SK-N-MC (cell line): ENCODE measurements around the gene BICC1.

ENCODE experiments used
- DNase-seq: peaks from one replicate; pipeline ENCODE4 v3.0.0-alpha.2; 2011; ENCODE audit warnings: low read depth, low spot score
- H3K27ac ChIP-seq: fragments of 200-600 bp; sonication (generic); 2 replicates; pipeline ENCODE4 v1.5.1; 2016; ENCODE audit warnings: mixed run types
- H3K36me3 ChIP-seq: fragments of 200-600 bp; sonication (generic); 2 replicates; pipeline ENCODE4 v1.6.1; 2017; ENCODE audit warnings: antibody characterized with exemption, low read length, mixed read lengths; ENCODE audit not compliant: insufficient read depth
- H3K4me3 ChIP-seq: fragments of 200-600 bp; sonication (generic); 2 replicates; pipeline ENCODE4 v1.5.1; 2016
- H3K9ac ChIP-seq: fragments of 200-600 bp; sonication (generic); 2 replicates; pipeline ENCODE4 v1.8.0; 2017; ENCODE audit warnings: mixed run types, mixed read lengths; ENCODE audit not compliant: insufficient read length
- H3K9me3 ChIP-seq: fragments of 200-600 bp; sonication (generic); 2 replicates; pipeline ENCODE4 v1.6.1; 2017; ENCODE audit warnings: low read depth, mild to moderate bottlenecking, antibody characterized with exemption, low read length, moderate library complexity, mixed read lengths
- EZH2 ChIP-seq: fragments of 200-600 bp; sonication (generic); IDR thresholded peaks from one replicate; pipeline ENCODE4 v1.6.1; 2017; ENCODE audit warnings: antibody characterized with exemption
- FOXP2 ChIP-seq: optimal IDR thresholded peaks from 2 replicates; pipeline ENCODE3; 2011; ENCODE audit warnings: mild to moderate bottlenecking, moderate library complexity; ENCODE audit not compliant: insufficient read depth; ENCODE audit errors: extremely low read length, control extremely low read depth
- POLR2AphosphoS5 ChIP-seq: IDR thresholded peaks from 2 replicates; pipeline ENCODE4 v1.6.1; 2012; ENCODE audit warnings: mild to moderate bottlenecking, low read depth, low read length, borderline replicate concordance

Gene BICC1

DNA sequence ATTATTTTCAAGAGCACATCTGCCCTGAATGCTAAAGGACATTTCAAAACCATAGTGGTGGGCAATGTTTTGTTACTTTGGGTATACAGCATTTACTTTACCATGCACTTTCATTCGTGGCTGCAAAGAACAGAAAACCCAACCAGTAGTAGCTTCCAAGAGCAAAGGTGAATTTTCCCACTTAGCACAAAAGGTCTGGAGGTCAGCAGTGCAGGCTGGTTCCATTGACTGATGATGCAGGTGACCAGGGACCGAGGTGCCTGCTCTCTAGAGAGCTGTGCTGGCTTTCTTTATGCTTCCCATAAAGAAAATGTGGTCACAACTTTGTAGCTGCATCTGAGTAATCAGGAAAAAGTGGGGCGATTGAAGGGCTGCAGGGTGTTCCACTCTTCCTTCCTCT, 240.0 kb downstream of the BICC1 start:
- no peak overlapping the region for H3K27ac ChIP-seq
- H3K9me3 ChIP-seq = no peaks in the 10 kb centered on the region
- no peak for TF ChIP-seq POLR2AphosphoS5
- no peak for TF ChIP-seq EZH2
- no peaks in the 10 kb centered on the region for H3K36me3 ChIP-seq
- H3K4me3 ChIP-seq = no peak overlapping the region
- DNase-seq = no peak
- H3K9ac ChIP-seq = no peak overlapping the region

DNA sequence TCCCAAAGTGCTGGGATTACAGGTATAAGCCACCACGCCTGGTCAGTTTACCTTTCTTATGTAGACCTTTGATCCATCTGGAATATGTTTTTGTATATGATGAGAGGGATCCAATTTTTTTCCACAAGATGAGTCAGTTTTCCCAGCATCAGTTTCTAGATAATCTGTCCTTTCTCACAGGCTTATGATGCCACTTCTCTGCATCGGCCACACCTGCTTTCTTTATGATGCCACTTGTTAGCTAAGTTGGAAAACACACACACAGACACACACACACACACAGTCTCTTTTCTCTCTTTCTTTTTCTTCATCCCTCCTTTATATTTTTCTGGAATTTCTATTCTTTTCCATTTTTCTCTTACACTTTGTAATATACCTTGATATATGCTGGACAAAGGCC, 240.8 kb downstream of the BICC1 start:
- no peak overlapping the region for H3K27ac ChIP-seq
- no peak for DNase-seq
- no peak overlapping the region for H3K9ac ChIP-seq
- H3K36me3 ChIP-seq = no peaks in the 10 kb centered on the region
- H3K9me3 ChIP-seq = no peaks in the 10 kb centered on the region
- no peak overlapping the region for H3K4me3 ChIP-seq
- no peak for TF ChIP-seq POLR2AphosphoS5
- no peak for TF ChIP-seq EZH2

DNA sequence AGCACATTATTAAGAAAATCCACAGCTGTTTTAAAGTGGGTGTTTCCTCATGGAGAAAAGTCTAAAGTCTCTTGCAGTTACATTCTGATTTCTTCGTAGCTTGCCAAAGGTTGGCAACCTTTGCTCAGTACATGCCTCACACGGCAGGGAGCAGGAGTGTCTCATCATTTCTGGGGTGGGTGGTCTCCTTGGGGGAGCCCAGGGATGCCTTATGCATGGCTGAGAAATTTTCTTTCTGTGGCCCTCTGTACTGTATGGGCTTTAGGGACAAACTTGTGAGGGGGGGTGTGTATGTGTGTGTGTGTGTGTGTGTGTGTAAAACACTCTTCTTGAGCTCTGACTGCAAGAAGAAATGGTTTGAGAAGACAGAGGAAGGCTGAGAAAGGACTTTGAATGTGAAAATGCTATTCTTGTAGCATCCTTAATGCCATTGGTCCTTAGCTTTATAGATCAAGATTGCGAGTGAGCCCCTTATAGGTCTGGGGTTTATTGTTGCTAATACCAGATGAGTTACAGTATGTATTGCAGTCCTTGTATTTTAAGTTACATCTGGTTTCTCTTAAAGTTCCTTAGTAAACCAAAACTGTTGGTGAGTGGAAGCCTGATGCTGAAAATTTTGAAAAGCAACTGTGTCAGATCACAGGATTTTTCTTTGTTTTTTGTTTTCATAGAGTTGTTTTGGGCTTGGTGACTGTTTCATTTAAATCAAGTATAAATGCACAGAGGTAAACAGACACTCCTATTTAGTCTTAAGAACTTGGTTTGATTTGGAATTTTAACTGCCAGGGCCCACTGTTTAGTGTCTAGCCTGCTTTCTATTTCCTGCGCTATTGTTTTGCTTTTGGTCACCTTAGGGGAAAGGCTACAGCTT, 242.0 kb downstream of the BICC1 start:
- Histone ChIP-seq H3K9ac (no peak overlapping the region), H3K4me3 (no peak overlapping the region), H3K36me3 (no peaks in the 10 kb centered on the region), H3K9me3 (no peaks in the 10 kb centered on the region), H3K27ac (no peak overlapping the region)
- DNase-seq = no peak
- TF ChIP-seq POLR2AphosphoS5 (no peak), FOXP2 (no peak), EZH2 (no peak)

DNA sequence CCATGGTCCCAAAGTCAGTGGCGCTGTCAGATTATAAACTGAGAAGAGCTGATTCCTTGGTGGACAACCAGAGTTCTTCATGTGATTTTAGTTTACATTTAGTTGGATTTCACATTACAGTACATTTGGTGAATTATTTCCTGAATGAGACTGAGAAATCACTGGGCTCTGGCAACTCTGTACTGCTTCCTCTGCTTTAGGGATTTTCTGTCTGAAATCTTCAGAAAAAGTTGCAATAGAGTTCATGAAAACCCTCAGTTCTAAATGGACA, 242.6 kb downstream of the BICC1 start:
- Histone ChIP-seq H3K9ac (no peak overlapping the region), H3K36me3 (no peaks in the 10 kb centered on the region), H3K27ac (no peak overlapping the region), H3K9me3 (no peaks in the 10 kb centered on the region), H3K4me3 (no peak overlapping the region)
- TF ChIP-seq POLR2AphosphoS5 = no peak
- no peak for DNase-seq

DNA sequence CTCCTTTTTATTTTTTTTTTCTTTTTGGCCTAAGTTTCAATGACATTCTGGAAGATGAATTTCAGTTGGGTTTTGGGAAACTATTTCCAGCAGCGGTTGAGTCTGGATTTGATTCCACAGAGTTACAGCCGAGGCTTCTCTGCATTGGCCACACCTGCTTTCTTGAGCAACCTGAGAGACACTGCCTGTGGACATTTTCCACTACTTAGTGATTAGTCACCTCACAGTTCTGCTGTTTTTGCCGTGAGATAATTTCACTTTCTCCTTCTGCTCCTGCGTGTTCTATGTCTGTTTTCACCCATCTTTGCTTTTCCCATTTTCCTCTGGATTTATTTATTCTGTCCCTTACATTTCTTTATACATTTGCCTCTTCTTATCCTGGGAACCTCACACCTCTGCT, 243.0 kb downstream of the BICC1 start:
- no peak for DNase-seq
- H3K27ac ChIP-seq = no peak overlapping the region
- no peak for TF ChIP-seq EZH2
- no peak for TF ChIP-seq POLR2AphosphoS5
- no peak for TF ChIP-seq FOXP2
- no peak overlapping the region for H3K4me3 ChIP-seq
- no peak overlapping the region for H3K9ac ChIP-seq
- no peaks in the 10 kb centered on the region for H3K36me3 ChIP-seq
- H3K9me3 ChIP-seq = no peaks in the 10 kb centered on the region

DNA sequence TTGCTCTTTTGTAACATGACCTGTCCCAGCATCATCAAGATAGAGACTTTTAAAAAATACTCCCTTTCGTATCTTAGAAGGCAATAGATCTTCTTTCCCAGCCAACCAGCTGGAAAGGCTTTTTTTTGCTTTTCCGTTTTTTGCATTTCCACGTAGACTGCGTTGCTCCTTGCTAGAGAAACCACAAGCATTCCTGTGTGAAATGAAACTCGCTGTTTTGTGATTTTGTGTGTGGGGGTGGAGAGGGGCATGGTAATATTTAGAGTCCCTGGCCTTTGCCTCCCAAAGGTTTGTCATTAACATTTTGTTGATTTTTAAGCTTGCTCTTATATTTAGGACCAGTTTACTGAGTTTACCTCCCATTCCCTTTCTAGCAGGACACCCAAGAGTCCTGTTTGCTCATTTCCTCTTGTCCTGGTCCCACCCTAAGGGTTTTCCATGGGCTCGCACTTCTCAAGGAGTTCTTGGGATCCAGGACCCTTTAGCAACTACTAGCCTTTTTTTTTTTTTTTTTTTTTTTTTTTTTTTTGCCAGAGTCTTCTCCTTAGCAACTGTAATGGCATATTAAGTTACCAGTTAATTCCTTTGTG, 243.6 kb downstream of the BICC1 start:
- DNase-seq = no peak
- Histone ChIP-seq H3K36me3 (no peaks in the 10 kb centered on the region), H3K4me3 (no peak overlapping the region), H3K9ac (no peak overlapping the region), H3K9me3 (no peaks in the 10 kb centered on the region), H3K27ac (no peak overlapping the region)
- TF ChIP-seq FOXP2 (no peak), POLR2AphosphoS5 (no peak), EZH2 (no peak)

DNA sequence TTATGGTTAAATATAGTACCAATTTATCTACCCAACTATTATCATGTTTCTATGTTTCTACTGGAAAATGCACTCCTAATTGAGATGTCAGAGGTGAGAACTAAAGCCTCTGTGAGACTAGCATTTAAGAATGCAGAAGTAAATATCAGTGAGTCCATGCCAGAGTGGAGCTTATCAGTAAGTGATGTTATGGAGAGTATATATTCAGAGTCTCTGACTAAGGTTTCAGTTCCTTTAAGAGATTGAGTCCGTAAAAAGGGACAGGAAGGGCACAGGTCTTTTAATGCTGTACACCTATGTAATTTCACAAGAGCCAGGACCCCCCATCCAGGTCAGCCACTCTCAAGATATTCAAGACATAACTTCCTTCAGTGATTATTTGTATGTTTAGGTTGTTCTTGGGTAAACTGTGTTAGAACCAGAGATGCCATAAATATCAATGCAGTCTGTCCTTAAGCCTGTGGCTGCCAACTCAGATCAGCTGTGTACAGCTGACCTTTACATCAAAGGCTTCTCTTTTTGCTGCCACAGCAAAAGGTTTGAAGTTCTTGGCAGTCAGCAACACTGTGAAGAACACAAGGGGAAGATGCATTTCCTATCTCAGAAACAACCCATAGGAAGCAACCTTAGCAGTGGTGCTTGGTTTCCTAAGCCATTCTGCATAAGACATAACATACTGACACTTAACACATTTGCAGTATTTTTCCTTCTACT, 244.8 kb downstream of the BICC1 start:
- Histone ChIP-seq H3K9ac (no peak overlapping the region), H3K36me3 (no peaks in the 10 kb centered on the region), H3K27ac (no peak overlapping the region), H3K9me3 (no peaks in the 10 kb centered on the region), H3K4me3 (no peak overlapping the region)
- TF ChIP-seq POLR2AphosphoS5 = no peak
- no peak for TF ChIP-seq FOXP2
- TF ChIP-seq EZH2 = no peak
- no peak for DNase-seq

DNA sequence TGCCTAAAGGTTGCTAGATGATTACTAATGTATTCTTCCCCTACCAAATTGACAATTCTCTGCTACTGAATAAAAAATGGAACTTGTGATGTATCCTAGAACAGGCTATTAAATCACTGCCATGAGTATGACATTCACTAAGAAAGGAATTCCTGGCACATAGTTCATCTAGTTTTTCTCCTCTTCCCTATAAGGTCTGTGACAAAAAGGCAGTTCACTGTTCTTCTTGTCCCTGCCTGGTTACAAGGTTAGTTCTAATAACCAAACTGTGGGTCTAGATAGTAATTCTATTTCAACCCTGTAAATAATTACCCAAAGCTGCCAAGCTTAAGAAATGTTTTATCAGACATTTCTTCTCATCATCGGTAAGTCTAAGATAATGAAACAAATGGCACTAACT, 245.6 kb downstream of the BICC1 start:
- H3K36me3 ChIP-seq = no peaks in the 10 kb centered on the region
- no peak overlapping the region for H3K4me3 ChIP-seq
- no peaks in the 10 kb centered on the region for H3K9me3 ChIP-seq
- DNase-seq = no peak
- TF ChIP-seq POLR2AphosphoS5 (no peak), FOXP2 (no peak), EZH2 (no peak)
- H3K9ac ChIP-seq = no peak overlapping the region
- H3K27ac ChIP-seq = no peak overlapping the region
